MCF 10A (cell line): Measurements from ENCODE around the gene FGF5. TPM values are rescaled to one million over a fixed set of nuclear protein-coding genes. Genes with fewer than 3 reads are reported as not detected.

Experiments
- BruUV-seq: library from RNA; stranded (reverse); fragments of 400-500 nt; replicated peaks from 2 replicates; lab custom pipeline; 2021; lab: Mats Ljungman, UMichigan
- CTCF ChIA-PET: fragments of 300-600 bp; sonication (Branson Sonifier 250); formaldehyde crosslinking; extraction: SDS; loops from one replicate; lab custom pipeline; 2021; ENCODE audit warnings: antibody characterized with exemption, inconsistent platforms; lab: Yijun Ruan, JAX
- POLR2A ChIA-PET: fragments of 300-600, 350-650 bp; sonication (Branson Sonifier 250); formaldehyde crosslinking; extraction: SDS; loops from one replicate; lab custom pipeline; 2020; ENCODE audit warnings: antibody characterized with exemption, inconsistent platforms; lab: Yijun Ruan, JAX
- DNase-seq: peaks from one replicate; pipeline ENCODE4 v3.0.0-alpha.2; 2018; ENCODE audit not compliant: unreplicated experiment
- H3K27ac Mint-ChIP-seq: one replicate; pipeline ENCODE4 v1.8.0; 2022; ENCODE audit warnings: mild to moderate bottlenecking, low read depth, mixed read lengths; ENCODE audit not compliant: unreplicated experiment
- H3K27me3 Mint-ChIP-seq: one replicate; pipeline ENCODE4 v1.8.0; 2022; ENCODE audit warnings: mixed read lengths; ENCODE audit not compliant: insufficient read depth, unreplicated experiment
- H3K36me3 Mint-ChIP-seq: one replicate; pipeline ENCODE4 v1.8.0; 2022; ENCODE audit warnings: mild to moderate bottlenecking, moderate library complexity, mixed read lengths; ENCODE audit not compliant: insufficient read depth, unreplicated experiment
- H3K4me1 Mint-ChIP-seq: one replicate; pipeline ENCODE4 v1.8.0; 2022; ENCODE audit warnings: mixed read lengths; ENCODE audit not compliant: insufficient read depth, unreplicated experiment
- H3K4me3 Mint-ChIP-seq: one replicate; pipeline ENCODE4 v1.8.0; 2022; ENCODE audit warnings: mild to moderate bottlenecking, moderate library complexity, mixed read lengths; ENCODE audit not compliant: unreplicated experiment
- H3K9me3 Mint-ChIP-seq: one replicate; pipeline ENCODE4 v1.8.0; 2022; ENCODE audit warnings: mixed read lengths; ENCODE audit not compliant: unreplicated experiment
- intact Hi-C: fragments of 100-400 bp; cut with micrococcal nuclease; formaldehyde crosslinking; loops from 2 replicates; pipeline ENCODE4 v1.14.1; 2022
- total RNA-seq: library from RNA; stranded (reverse); gene quantifications from 2 replicates; pipeline ENCODE4 v1.2.3, GENCODE V29; 2022
- TF ChIP-seq, protein P1 (sequence below): fragments of 200-600 bp; IDR thresholded peaks from one replicate; pipeline ENCODE4 v1.8.0; 2022; ENCODE audit warnings: antibody characterized with exemption, mild to moderate bottlenecking; ENCODE audit not compliant: unreplicated experiment

FGF5 gene
- total RNA-seq, 1 experiment from 2014 or later = not detected

DNA sequence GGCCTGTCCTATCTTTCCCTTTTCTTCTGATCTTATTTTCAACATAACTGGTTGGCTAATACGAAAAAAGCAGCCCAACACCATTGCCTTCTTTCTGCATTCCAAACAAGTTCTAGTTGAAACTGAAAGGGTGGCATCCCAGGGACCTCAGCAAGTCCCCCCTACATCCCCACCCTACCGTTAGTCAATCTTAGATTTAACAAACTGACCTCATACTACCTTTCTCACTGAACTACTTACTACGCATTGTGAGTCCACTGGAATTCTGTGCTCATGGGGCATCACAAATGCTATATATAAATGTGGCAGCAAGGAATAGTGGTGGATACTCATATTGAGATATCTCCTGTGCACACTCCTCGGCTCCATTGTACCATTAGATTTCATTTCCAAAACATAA is 33.1 kb upstream of the FGF5 start:
- no peak overlapping the region for H3K4me3 Mint-ChIP-seq
- intact Hi-C loops = no loop called here

DNA sequence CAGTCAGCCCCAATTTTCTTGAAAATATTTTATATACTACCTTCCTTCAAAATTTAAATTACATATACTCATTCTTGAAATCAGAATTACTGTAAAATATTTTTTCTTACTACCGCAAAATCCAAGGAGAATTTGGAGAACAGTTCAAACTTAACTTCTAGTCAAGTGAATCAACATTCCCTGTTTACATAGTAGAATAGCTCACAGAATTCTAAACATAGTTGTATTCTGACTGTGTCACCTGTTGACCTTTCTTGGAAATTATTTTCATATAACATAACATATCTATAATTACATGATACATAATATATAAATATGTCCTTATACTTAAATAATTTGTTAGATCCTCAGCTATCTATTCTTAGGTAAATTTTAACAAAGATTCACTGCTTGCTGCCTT is 31.0 kb upstream of the FGF5 start:
- CTCF ChIA-PET = interaction anchor here (0.7 to 1.1 kb wide), 3 partner anchors 23 to 244 kb away, joined by 3 to 4 read pairs (median 4); no protein-coding TSS in a partner anchor
- no peak overlapping the region for H3K27ac Mint-ChIP-seq

More for the DNA sequence above, 33.1 kb upstream of the FGF5 start:
- ChIA-PET CTCF (no interaction called here), POLR2A (interaction anchor here (1.0 kb wide), 1 partner anchor 38 kb away, joined by 3 read pairs; no protein-coding TSS in a partner anchor)
- H3K27ac Mint-ChIP-seq = no peak overlapping the region
- peaks cover 4% of the 10 kb centered on the region for H3K36me3 Mint-ChIP-seq
- TF ChIP-seq, protein P1, sequence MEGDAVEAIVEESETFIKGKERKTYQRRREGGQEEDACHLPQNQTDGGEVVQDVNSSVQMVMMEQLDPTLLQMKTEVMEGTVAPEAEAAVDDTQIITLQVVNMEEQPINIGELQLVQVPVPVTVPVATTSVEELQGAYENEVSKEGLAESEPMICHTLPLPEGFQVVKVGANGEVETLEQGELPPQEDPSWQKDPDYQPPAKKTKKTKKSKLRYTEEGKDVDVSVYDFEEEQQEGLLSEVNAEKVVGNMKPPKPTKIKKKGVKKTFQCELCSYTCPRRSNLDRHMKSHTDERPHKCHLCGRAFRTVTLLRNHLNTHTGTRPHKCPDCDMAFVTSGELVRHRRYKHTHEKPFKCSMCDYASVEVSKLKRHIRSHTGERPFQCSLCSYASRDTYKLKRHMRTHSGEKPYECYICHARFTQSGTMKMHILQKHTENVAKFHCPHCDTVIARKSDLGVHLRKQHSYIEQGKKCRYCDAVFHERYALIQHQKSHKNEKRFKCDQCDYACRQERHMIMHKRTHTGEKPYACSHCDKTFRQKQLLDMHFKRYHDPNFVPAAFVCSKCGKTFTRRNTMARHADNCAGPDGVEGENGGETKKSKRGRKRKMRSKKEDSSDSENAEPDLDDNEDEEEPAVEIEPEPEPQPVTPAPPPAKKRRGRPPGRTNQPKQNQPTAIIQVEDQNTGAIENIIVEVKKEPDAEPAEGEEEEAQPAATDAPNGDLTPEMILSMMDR = no peak
- H3K4me1 Mint-ChIP-seq = peaks cover 8% of the 10 kb centered on the region
- DNase-seq = no peak
- BruUV-seq = no TSS peak
- H3K27me3 Mint-ChIP-seq = no peaks in the 10 kb centered on the region
- no peaks in the 10 kb centered on the region for H3K9me3 Mint-ChIP-seq

DNA sequence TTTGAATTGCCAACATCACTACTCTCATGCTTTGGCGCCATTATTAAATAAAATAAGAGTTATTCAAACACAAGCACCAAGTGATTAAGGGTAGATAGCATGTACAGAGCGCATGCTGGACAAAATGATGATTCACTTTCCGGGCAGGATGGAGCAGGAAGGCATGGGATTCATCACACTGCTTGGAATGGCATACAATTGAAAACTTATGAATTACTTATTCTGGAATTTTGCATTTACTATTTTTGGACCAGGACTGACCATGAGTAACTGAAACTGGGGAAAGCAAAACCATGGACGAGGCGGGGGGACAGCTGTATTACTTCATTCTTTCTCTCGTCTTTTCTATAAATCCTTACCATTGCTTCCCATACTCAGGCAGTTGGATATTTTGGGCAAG is 28.5 kb upstream of the FGF5 start:
- ChIA-PET CTCF (no interaction called here), POLR2A (interaction anchor here (1.4 to 2.0 kb wide), 2 partner anchors 29 to 69 kb away, joined by 4 to 7 read pairs; partner anchors contain the start of gene FGF5)
- Mint-ChIP-seq H3K27ac (no peak overlapping the region), H3K9me3 (no peaks in the 10 kb centered on the region), H3K4me1 (peaks cover 8% of the 10 kb centered on the region), H3K4me3 (no peak overlapping the region), H3K36me3 (peaks cover 4% of the 10 kb centered on the region), H3K27me3 (no peaks in the 10 kb centered on the region)
- BruUV-seq = no TSS peak
- intact Hi-C loops = no loop called here
- TF ChIP-seq, protein P1 = no peak
- peak; percentile 78 for DNase-seq

More for the DNA sequence above, 31.0 kb upstream of the FGF5 start:
- H3K4me3 Mint-ChIP-seq = no peak overlapping the region
- no peak for DNase-seq
- POLR2A ChIA-PET = interaction anchor here (1.1 kb wide), 1 partner anchor 10 kb away, joined by 4 read pairs; no protein-coding TSS in a partner anchor
- no peaks in the 10 kb centered on the region for H3K9me3 Mint-ChIP-seq
- TF ChIP-seq, protein P1 = no peak
- peaks cover 4% of the 10 kb centered on the region for H3K36me3 Mint-ChIP-seq
- H3K27me3 Mint-ChIP-seq = no peaks in the 10 kb centered on the region
- BruUV-seq = no TSS peak
- intact Hi-C loops = no loop called here
- H3K4me1 Mint-ChIP-seq = peaks cover 8% of the 10 kb centered on the region

DNA sequence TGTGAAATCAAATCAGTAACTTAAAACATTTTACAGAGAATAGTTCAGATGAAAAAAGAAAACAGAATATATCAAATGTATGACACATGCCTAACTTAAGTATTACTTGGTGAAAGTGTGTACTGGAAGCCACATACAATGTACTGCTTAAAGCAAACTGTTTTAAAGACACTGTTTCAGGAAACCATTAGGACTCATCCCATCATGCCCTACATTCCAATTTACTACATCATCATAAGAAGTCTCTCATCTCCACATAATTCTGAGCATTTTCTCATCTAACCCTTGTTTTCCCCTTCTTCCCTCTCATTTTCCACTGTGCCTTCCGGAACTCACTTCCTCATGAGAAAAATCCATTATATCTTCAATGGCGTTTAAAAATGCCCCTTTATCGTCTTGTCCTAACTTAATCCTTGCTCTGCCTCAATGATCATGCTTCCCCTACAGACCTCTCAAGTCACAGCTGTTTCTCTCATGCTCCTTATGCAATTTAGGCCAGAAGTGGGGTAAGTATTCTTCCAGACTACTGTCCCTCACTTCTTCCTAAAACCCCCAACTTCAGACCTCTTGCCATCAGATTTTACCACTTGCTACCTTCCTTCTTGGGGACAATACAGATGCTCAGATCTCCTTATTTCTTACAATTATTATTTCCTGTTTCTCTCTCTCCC is 26.8 kb upstream of the FGF5 start:
- ChIA-PET CTCF (interaction anchor here (1.4 kb wide), 1 partner anchor 83 kb away, joined by 7 read pairs; no protein-coding TSS in a partner anchor), POLR2A (no interaction called here)
- BruUV-seq = no TSS peak
- H3K4me1 Mint-ChIP-seq = peaks cover 8% of the 10 kb centered on the region
- no peak overlapping the region for H3K27ac Mint-ChIP-seq
- H3K9me3 Mint-ChIP-seq = no peaks in the 10 kb centered on the region
- no peaks in the 10 kb centered on the region for H3K27me3 Mint-ChIP-seq
- TF ChIP-seq, protein P1 = no peak
- DNase-seq = no peak
- H3K4me3 Mint-ChIP-seq = no peak overlapping the region
- intact Hi-C loops = no loop called here
- peaks cover 4% of the 10 kb centered on the region for H3K36me3 Mint-ChIP-seq
